NCI-H345 treated with DMSO at 0.1 percent for 48 hours (cell line): ENCODE results near the gene NOX5.

ENCODE experiments used
- DNase-seq: peaks from one replicate; lab custom pipeline; 2025; ENCODE audit not compliant: unreplicated experiment; lab: John Stamatoyannopoulos, UW

The NOX5 gene

GRCh38 chr15:69096626-69097025 is 82.1 kb downstream of the NOX5 start:
- DNase-seq, result no peak

GRCh38 chr15:69098771-69099170 is 84.3 kb downstream of the NOX5 start:
- no peak for DNase-seq

- no peak for DNase-seq
Measured at GRCh38 chr15:69099941-69100340, 85.4 kb downstream of the NOX5 start.

- DNase-seq, result no peak
Measured at GRCh38 chr15:69100821-69101220, 86.3 kb downstream of the NOX5 start.

GRCh38 chr15:69104050-69104750 is 89.7 kb downstream of the NOX5 start:
- DNase-seq, result no peak

- DNase-seq, result no peak
Measured at GRCh38 chr15:69105451-69105985, 91.0 kb downstream of the NOX5 start.

GRCh38 chr15:69107025-69107620 is 92.6 kb downstream of the NOX5 start:
- DNase-seq, result no peak
